ENCODE results near the gene RHEB. TPM values are rescaled to one million over a fixed set of nuclear protein-coding genes. Genes with fewer than 3 reads are reported as not detected.

Gene RHEB
- polyA plus RNA-seq, 1 donor from 2014 or later = 289 TPM

- Histone ChIP-seq H4K20me1 (ENCODE audit: insufficient read depth) (no peaks in the 10 kb centered on the region), H3K27ac (ENCODE audit: low read length) (no peak overlapping the region), H3K79me2 (replicated peaks; ENCODE audit: insufficient read depth, low read length) (no peaks in the 10 kb centered on the region), H3K36me3 (ENCODE audit: insufficient read depth, low read length) (peaks cover 4% of the 10 kb centered on the region), H3K27me3 (ENCODE audit: insufficient read depth, low read depth, low read length) (no peaks in the 10 kb centered on the region), H3K4me3 (ENCODE audit: low read length) (no peak overlapping the region), H2AFZ (ENCODE audit: low read depth, low read length) (no peak overlapping the region), H3K9ac (ENCODE audit: low read length) (no peak overlapping the region), H3K9me2 (ENCODE audit: insufficient read depth, low read length) (no peaks in the 10 kb centered on the region), H3F3A (ENCODE audit: insufficient read depth, low read length, poor library complexity, severe bottlenecking) (no peaks in the 10 kb centered on the region), H3K9me3 (ENCODE audit: low read length) (no peaks in the 10 kb centered on the region), H3K4me2 (ENCODE audit: low read length) (no peak overlapping the region)
- TF ChIP-seq EZH2 (IDR thresholded peaks at IDR 0.05; ENCODE audit: borderline replicate concordance, insufficient read depth, low read length, poor library complexity, severe bottlenecking) (no peak), POLR2AphosphoS5 (IDR thresholded peaks at IDR 0.05) (no peak), EP300 (conservative IDR thresholded peaks at IDR 0.05; ENCODE audit: poor library complexity, severe bottlenecking) (no peak), CTCF (IDR thresholded peaks at IDR 0.05; ENCODE audit: poor library complexity, severe bottlenecking) (no peak), REST (IDR thresholded peaks at IDR 0.05; ENCODE audit: borderline replicate concordance) (no peak), MXI1 (conservative IDR thresholded peaks at IDR 0.05; ENCODE audit: poor library complexity, severe bottlenecking) (no peak), SMC3 (conservative IDR thresholded peaks at IDR 0.05; ENCODE audit: poor library complexity) (no peak), RAD21 (conservative IDR thresholded peaks at IDR 0.05) (no peak), TAF1 (IDR thresholded peaks at IDR 0.05; ENCODE audit: low read depth) (no peak)
Observed at GRCh38 chr7:151481650-151482505, 37.8 kb downstream of the RHEB start.

GRCh38 chr7:151477867-151478266 lies 41.8 kb downstream of the RHEB start:
- Histone ChIP-seq H3K36me3 (ENCODE audit: insufficient read depth, low read length) (no peaks in the 10 kb centered on the region), H3K4me2 (ENCODE audit: low read length) (no peak overlapping the region), H3K27me3 (ENCODE audit: insufficient read depth, low read depth, low read length) (no peaks in the 10 kb centered on the region), H3F3A (ENCODE audit: insufficient read depth, low read length, poor library complexity, severe bottlenecking) (no peaks in the 10 kb centered on the region), H3K9me2 (ENCODE audit: insufficient read depth, low read length) (no peaks in the 10 kb centered on the region), H3K4me3 (ENCODE audit: low read length) (no peak overlapping the region), H3K79me2 (replicated peaks; ENCODE audit: insufficient read depth, low read length) (peaks cover 5% of the 10 kb centered on the region), H4K20me1 (ENCODE audit: insufficient read depth) (no peaks in the 10 kb centered on the region), H2AFZ (ENCODE audit: low read depth, low read length) (no peak overlapping the region), H3K9me3 (ENCODE audit: low read length) (no peaks in the 10 kb centered on the region), H3K27ac (ENCODE audit: low read length) (no peak overlapping the region), H3K9ac (ENCODE audit: low read length) (no peak overlapping the region)
- no peak for TF ChIP-seq REST (IDR thresholded peaks at IDR 0.05; ENCODE audit: borderline replicate concordance)
- no peak for TF ChIP-seq SMC3 (conservative IDR thresholded peaks at IDR 0.05; ENCODE audit: poor library complexity)
- TF ChIP-seq CTCF (IDR thresholded peaks at IDR 0.05; ENCODE audit: poor library complexity, severe bottlenecking) = no peak
- TF ChIP-seq EP300 (conservative IDR thresholded peaks at IDR 0.05; ENCODE audit: poor library complexity, severe bottlenecking) = no peak
- no peak for TF ChIP-seq TAF1 (IDR thresholded peaks at IDR 0.05; ENCODE audit: low read depth)
- no peak for TF ChIP-seq RAD21 (conservative IDR thresholded peaks at IDR 0.05)
- no peak for TF ChIP-seq EZH2 (IDR thresholded peaks at IDR 0.05; ENCODE audit: borderline replicate concordance, insufficient read depth, low read length, poor library complexity, severe bottlenecking)
- no peak for TF ChIP-seq MXI1 (conservative IDR thresholded peaks at IDR 0.05; ENCODE audit: poor library complexity, severe bottlenecking)
- TF ChIP-seq POLR2AphosphoS5 (IDR thresholded peaks at IDR 0.05) = no peak

All from neural cell (in vitro differentiated cells).